Mucosa of rectum (tissue), 2 donors: ENCODE measurements around the gene CST8.
"Not testable (repeated sequence)": the region's sequence is repeated elsewhere in the genome, so short reads cannot be mapped to it uniquely, and the experiment has no call there.

ENCODE experiments used
- H3K27ac ChIP-seq, 2 donors: one replicate each; pipeline ENCODE4 v1.7.0; 2013; ENCODE audit warnings: inconsistent platforms in 2 of 2, low read depth in 2 of 2, low read length in 2 of 2
- H3K27me3 ChIP-seq, 2 donors: one replicate each; pipeline ENCODE4 v1.7.0; 2013; ENCODE audit warnings: low read length in 2 of 2; ENCODE audit not compliant: control insufficient read depth in 2 of 2, insufficient read depth in 2 of 2
- H3K36me3 ChIP-seq, 2 donors: one replicate each; pipeline ENCODE4 v1.7.0; 2013; ENCODE audit warnings: low read length in 2 of 2; ENCODE audit not compliant: control insufficient read depth in 2 of 2, insufficient read depth in 2 of 2
- H3K4me1 ChIP-seq, 2 donors: one replicate each; pipeline ENCODE4 v1.7.0; 2013; ENCODE audit warnings: low read length in 2 of 2, mild to moderate bottlenecking in 1 of 2; ENCODE audit not compliant: control insufficient read depth in 2 of 2, insufficient read depth in 2 of 2
- H3K4me3 ChIP-seq, 2 donors: one replicate each; pipeline ENCODE4 v1.7.0; 2013; ENCODE audit warnings: low read length in 2 of 2
- H3K9ac ChIP-seq, 2 donors: one replicate each; pipeline ENCODE4 v1.7.0; 2013; ENCODE audit warnings: low read length in 2 of 2, low read depth in 1 of 2, mild to moderate bottlenecking in 1 of 2
- H3K9me3 ChIP-seq, 2 donors: one replicate each; pipeline ENCODE4 v1.7.0; 2013; ENCODE audit warnings: low read length in 2 of 2; ENCODE audit not compliant: control insufficient read depth in 2 of 2
- donor health status: healthy.
- donor health status: Normal muscosa, but diverticular disease.

The CST8 gene

GRCh38 chr20:23452776-23453175, 38.1 kb upstream of the CST8 start, which contains the start of gene CST11:
CST11 (minus strand) TSS chr20:23452876; CDS start chr20:23452811, 65 bp downstream.
- Histone ChIP-seq H3K36me3 (no peaks in the 10 kb centered on the region), H3K9ac (no peak within 1 kb of the TSS), H3K27ac (no peak within 1 kb of the TSS), H3K27me3 (no peaks in the 10 kb centered on the region), H3K4me3 (no peak within 1 kb of the TSS), H3K4me1 (no peaks in the 10 kb centered on the region), H3K9me3 (no peaks in the 10 kb centered on the region)

- Histone ChIP-seq H3K4me1 (no peaks in the 10 kb centered on the region), H3K9me3 (no peaks in the 10 kb centered on the region), H3K9ac (no peak overlapping the region), H3K36me3 (no peaks in the 10 kb centered on the region), H3K27ac (no peak overlapping the region), H3K4me3 (no peak overlapping the region), H3K27me3 (no peaks in the 10 kb centered on the region)
Observed at GRCh38 chr20:23453549-23454543, 37.1 kb upstream of the CST8 start.

GRCh38 chr20:23454816-23455215, 36.1 kb upstream of the CST8 start:
- H3K27me3 ChIP-seq, result no peaks in the 10 kb centered on the region
- no peak overlapping the region for H3K9ac ChIP-seq

GRCh38 chr20:23455639-23456038, 35.3 kb upstream of the CST8 start:
- Histone ChIP-seq H3K9me3 (no peaks in the 10 kb centered on the region), H3K27ac (no peak overlapping the region), H3K36me3 (no peaks in the 10 kb centered on the region), H3K9ac (no peak overlapping the region), H3K4me1 (no peaks in the 10 kb centered on the region), H3K27me3 (no peaks in the 10 kb centered on the region), H3K4me3 (no peak overlapping the region)

More at GRCh38 chr20:23454816-23455215, 36.1 kb upstream of the CST8 start:
- Histone ChIP-seq H3K27ac (no peak overlapping the region), H3K4me1 (no peaks in the 10 kb centered on the region), H3K4me3 (no peak overlapping the region), H3K9me3 (no peaks in the 10 kb centered on the region), H3K36me3 (no peaks in the 10 kb centered on the region)

- H3K27me3 ChIP-seq, result no peaks in the 10 kb centered on the region
- no peak overlapping the region for H3K4me3 ChIP-seq
- H3K27ac ChIP-seq, result no peak overlapping the region
- H3K36me3 ChIP-seq, result no peaks in the 10 kb centered on the region
- no peaks in the 10 kb centered on the region for H3K4me1 ChIP-seq
- H3K9ac ChIP-seq, result no peak overlapping the region
- no peaks in the 10 kb centered on the region for H3K9me3 ChIP-seq
Observed at GRCh38 chr20:23456409-23456808, 34.5 kb upstream of the CST8 start.

GRCh38 chr20:23456873-23457272, 34.0 kb upstream of the CST8 start:
- Histone ChIP-seq H3K36me3 (no peaks in the 10 kb centered on the region), H3K4me1 (no peaks in the 10 kb centered on the region), H3K27me3 (no peaks in the 10 kb centered on the region), H3K27ac (no peak overlapping the region), H3K9me3 (no peaks in the 10 kb centered on the region), H3K9ac (no peak overlapping the region), H3K4me3 (no peak overlapping the region)

GRCh38 chr20:23459461-23460150, 31.3 kb upstream of the CST8 start:
- H3K27ac ChIP-seq, result no peak overlapping the region

GRCh38 chr20:23461180-23461579, 29.7 kb upstream of the CST8 start:
- no peak overlapping the region for H3K27ac ChIP-seq
- H3K9me3 ChIP-seq, result no peaks in the 10 kb centered on the region
- no peak overlapping the region for H3K9ac ChIP-seq
- H3K36me3 ChIP-seq, result no peaks in the 10 kb centered on the region
- no peaks in the 10 kb centered on the region for H3K4me1 ChIP-seq
- H3K4me3 ChIP-seq, result no peak overlapping the region
- H3K27me3 ChIP-seq, result no peaks in the 10 kb centered on the region

More at GRCh38 chr20:23459461-23460150, 31.3 kb upstream of the CST8 start:
- Histone ChIP-seq H3K36me3 (no peaks in the 10 kb centered on the region), H3K4me3 (no peak overlapping the region), H3K4me1 (no peaks in the 10 kb centered on the region), H3K9me3 (no peaks in the 10 kb centered on the region), H3K9ac (no peak overlapping the region), H3K27me3 (no peaks in the 10 kb centered on the region)

GRCh38 chr20:23466961-23467360, 24.0 kb upstream of the CST8 start:
- not testable (repeated sequence) for H3K27me3 ChIP-seq, H3K9ac ChIP-seq, H3K9me3 ChIP-seq, H3K4me3 ChIP-seq, H3K4me1 ChIP-seq, H3K36me3 ChIP-seq, H3K27ac ChIP-seq

GRCh38 chr20:23472306-23472705, 18.6 kb upstream of the CST8 start:
- not testable (repeated sequence) for H3K36me3 ChIP-seq, H3K4me1 ChIP-seq, H3K4me3 ChIP-seq, H3K27ac ChIP-seq, H3K27me3 ChIP-seq, H3K9ac ChIP-seq, H3K9me3 ChIP-seq
